ENCODE data around the gene KCNIP3. TPM values are rescaled to one million over a fixed set of nuclear protein-coding genes. Genes with fewer than 3 reads are reported as not detected.

KCNIP3 gene
- total RNA-seq, 1 donor from 2014 or later, result 0.64 TPM

GRCh38 chr2:95281786-95282185 is 15.4 kb upstream of the KCNIP3 start:
- DNase-seq (ENCODE audit: low spot score), result no peak
- TF ChIP-seq EZH2 (IDR thresholded peaks at IDR 0.05), result no peak
- TF ChIP-seq CTCF (IDR thresholded peaks at IDR 0.05), result no peak
- TF ChIP-seq EZH2phosphoT487 (IDR thresholded peaks at IDR 0.05), result no peak
- Histone ChIP-seq H3K27ac (no peak overlapping the region), H3K9ac (no peak overlapping the region), H3K36me3 (no peaks in the 10 kb centered on the region), H2AFZ (replicated peaks) (no peak overlapping the region), H3K79me2 (ENCODE audit: low read depth) (no peaks in the 10 kb centered on the region), H3K4me3 (no peak overlapping the region), H3K27me3 (no peaks in the 10 kb centered on the region), H3K4me2 (no peak overlapping the region), H3K9me3 (ENCODE audit: low read depth) (no peaks in the 10 kb centered on the region), H4K20me1 (ENCODE audit: low read depth) (no peaks in the 10 kb centered on the region), H3F3A (ENCODE audit: low read depth) (no peaks in the 10 kb centered on the region), H3K4me1 (no peaks in the 10 kb centered on the region)
- peaks cover 2% of the 10 kb centered on the region for H3K9me3 Mint-ChIP-seq
- H3K4me1 Mint-ChIP-seq, result peaks cover 2% of the 10 kb centered on the region
- peaks cover 5% of the 10 kb centered on the region for H3K27me3 Mint-ChIP-seq (ENCODE audit: insufficient read depth, low read depth)
- no peak overlapping the region for H3K4me3 Mint-ChIP-seq
- no peaks in the 10 kb centered on the region for H3K36me3 Mint-ChIP-seq
- no peak overlapping the region for H3K27ac Mint-ChIP-seq

- Histone ChIP-seq H3K79me2 (ENCODE audit: low read depth) (no peaks in the 10 kb centered on the region), H3K4me2 (no peak overlapping the region), H3K9me3 (ENCODE audit: low read depth) (no peaks in the 10 kb centered on the region), H4K20me1 (ENCODE audit: low read depth) (no peaks in the 10 kb centered on the region), H3K36me3 (no peaks in the 10 kb centered on the region), H3K27ac (no peak overlapping the region), H3F3A (ENCODE audit: low read depth) (no peaks in the 10 kb centered on the region), H2AFZ (replicated peaks) (no peak overlapping the region), H3K4me1 (no peaks in the 10 kb centered on the region), H3K9ac (no peak overlapping the region), H3K4me3 (no peak overlapping the region), H3K27me3 (no peaks in the 10 kb centered on the region)
- H3K9me3 Mint-ChIP-seq, result peaks cover 2% of the 10 kb centered on the region
- no peak overlapping the region for H3K4me3 Mint-ChIP-seq
- no peak overlapping the region for H3K27ac Mint-ChIP-seq
- TF ChIP-seq CTCF (IDR thresholded peaks at IDR 0.05), result no peak
- no peak for TF ChIP-seq EZH2phosphoT487 (IDR thresholded peaks at IDR 0.05)
- no peak for TF ChIP-seq EZH2 (IDR thresholded peaks at IDR 0.05)
- DNase-seq (ENCODE audit: low spot score), result no peak
- H3K4me1 Mint-ChIP-seq, result peaks cover 2% of the 10 kb centered on the region
- H3K36me3 Mint-ChIP-seq, result no peaks in the 10 kb centered on the region
- peaks cover 5% of the 10 kb centered on the region for H3K27me3 Mint-ChIP-seq (ENCODE audit: insufficient read depth, low read depth)
Observed at GRCh38 chr2:95282458-95282857, 14.7 kb upstream of the KCNIP3 start.

DNA sequence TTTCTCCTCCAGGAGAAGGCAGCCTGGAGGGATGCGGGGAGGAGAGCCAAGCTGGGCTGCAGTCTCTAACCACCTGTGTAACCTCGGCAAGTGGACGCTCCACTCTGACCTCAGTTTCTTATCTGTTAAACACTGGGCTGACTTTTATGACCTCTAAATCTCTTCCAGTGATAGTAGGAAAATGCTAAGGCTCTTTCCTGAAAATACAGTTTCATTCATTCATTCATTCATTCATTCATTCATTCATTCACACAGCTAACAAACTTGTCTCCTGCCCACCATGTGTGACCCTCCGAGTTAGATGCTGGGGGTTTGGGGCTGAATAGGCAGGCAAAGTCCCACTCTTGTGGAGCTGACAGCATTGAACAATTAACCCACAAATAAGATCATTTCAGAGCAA is 13.6 kb upstream of the KCNIP3 start:
- Mint-ChIP-seq H3K27ac (no peak overlapping the region), H3K4me1 (peaks cover 2% of the 10 kb centered on the region), H3K36me3 (no peaks in the 10 kb centered on the region), H3K27me3 (ENCODE audit: insufficient read depth, low read depth) (peaks cover 5% of the 10 kb centered on the region), H3K9me3 (peaks cover 2% of the 10 kb centered on the region), H3K4me3 (peak overlapping the region; percentile 27)
- H3K27me3 ChIP-seq, result no peaks in the 10 kb centered on the region
- H3K36me3 ChIP-seq, result no peaks in the 10 kb centered on the region
- H3K4me1 ChIP-seq, result no peaks in the 10 kb centered on the region
- no peaks in the 10 kb centered on the region for H3K79me2 ChIP-seq (ENCODE audit: low read depth)
- H4K20me1 ChIP-seq (ENCODE audit: low read depth), result no peaks in the 10 kb centered on the region
- no peak overlapping the region for H3K27ac ChIP-seq
- no peak overlapping the region for H3K4me2 ChIP-seq
- H3F3A ChIP-seq (ENCODE audit: low read depth), result no peaks in the 10 kb centered on the region
- no peak overlapping the region for H3K4me3 ChIP-seq
- H2AFZ ChIP-seq (replicated peaks), result no peak overlapping the region
- no peaks in the 10 kb centered on the region for H3K9me3 ChIP-seq (ENCODE audit: low read depth)
- DNase-seq (ENCODE audit: low spot score), result no peak
- TF ChIP-seq EZH2phosphoT487 (IDR thresholded peaks at IDR 0.05), result no peak
- TF ChIP-seq CTCF (IDR thresholded peaks at IDR 0.05), result no peak
- no peak for TF ChIP-seq EZH2 (IDR thresholded peaks at IDR 0.05)
- no peak overlapping the region for H3K9ac ChIP-seq

Measured in neural progenitor cell (in vitro differentiated cells).